GM23338 (cell line): ENCODE results near the gene SEL1L3. TPM values are rescaled to one million over a fixed set of nuclear protein-coding genes. Genes with fewer than 3 reads are reported as not detected.

Experiments
- ATAC-seq: fragments of 200-7000 bp; cut with Tn5 transposase; 3 replicates; pipeline ENCODE4 v1.9.1; 2020
- DNase-seq: peaks from one replicate; pipeline ENCODE4 v3.0.0-alpha.2; 2015; ENCODE audit warnings: low spot score
- H2AFZ ChIP-seq: fragments of 200-600 bp; sonication (generic); 2 replicates; pipeline ENCODE4 v1.8.0; 2016; ENCODE audit warnings: antibody characterized with exemption, mild to moderate bottlenecking, moderate library complexity
- H3F3A ChIP-seq: fragments of 200-600 bp; sonication (generic); replicated peaks from 2 replicates; pipeline ENCODE4 v1.8.0; 2017; ENCODE audit warnings: antibody characterized with exemption, mixed run types, low read depth
- H3K27ac ChIP-seq: fragments of 200-600 bp; sonication (generic); 2 replicates; pipeline ENCODE4 v1.6.1; 2016; ENCODE audit warnings: low read depth
- H3K27me3 ChIP-seq: fragments of 200-600 bp; sonication (generic); 2 replicates; pipeline ENCODE4 v1.8.0; 2016; ENCODE audit warnings: mild to moderate bottlenecking, mixed run types, moderate library complexity; ENCODE audit not compliant: insufficient read depth
- H3K36me3 ChIP-seq: fragments of 200-600 bp; sonication (generic); 2 replicates; pipeline ENCODE4 v1.8.0; 2016; ENCODE audit warnings: mild to moderate bottlenecking; ENCODE audit not compliant: insufficient read depth
- H3K4me1 ChIP-seq: fragments of 200-600 bp; sonication (generic); 2 replicates; pipeline ENCODE4 v1.8.0; 2016; ENCODE audit warnings: mild to moderate bottlenecking, moderate library complexity; ENCODE audit not compliant: insufficient read depth
- H3K4me2 ChIP-seq: fragments of 200-600 bp; sonication (generic); 2 replicates; pipeline ENCODE4 v1.7.1; 2017; ENCODE audit warnings: mixed run types
- H3K4me3 ChIP-seq: fragments of 200-600 bp; sonication (generic); 2 replicates; pipeline ENCODE4 v1.6.1; 2016; ENCODE audit warnings: mixed run types
- H3K79me2 ChIP-seq: fragments of 200-600 bp; sonication (generic); replicated peaks from 2 replicates; pipeline ENCODE4 v1.8.0; 2017; ENCODE audit warnings: mild to moderate bottlenecking; ENCODE audit not compliant: insufficient read depth
- H3K9me2 ChIP-seq: fragments of 200-600 bp; sonication (generic); 2 replicates; pipeline ENCODE4 v1.8.0; 2017; ENCODE audit not compliant: insufficient read depth
- H4K20me1 ChIP-seq: fragments of 200-600 bp; sonication (generic); replicated peaks from 2 replicates; pipeline ENCODE4 v1.8.0; 2017; ENCODE audit warnings: mild to moderate bottlenecking; ENCODE audit not compliant: insufficient read depth
- H3K27ac Mint-ChIP-seq: 2 replicates; pipeline ENCODE4 v1.8.0; 2020; ENCODE audit warnings: inconsistent platforms, mild to moderate bottlenecking, moderate library complexity, mixed read lengths
- H3K27me3 Mint-ChIP-seq: 3 replicates; pipeline ENCODE4 v1.8.0; 2022; ENCODE audit warnings: low read depth, mild to moderate bottlenecking, moderate library complexity, mixed read lengths, inconsistent platforms; ENCODE audit not compliant: insufficient read depth, poor library complexity
- H3K36me3 Mint-ChIP-seq: 3 replicates; pipeline ENCODE4 v1.8.0; 2021; ENCODE audit warnings: low read depth, mild to moderate bottlenecking, inconsistent platforms, moderate library complexity, mixed read lengths
- H3K4me1 Mint-ChIP-seq: 3 replicates; pipeline ENCODE4 v1.8.0; 2020; ENCODE audit warnings: mild to moderate bottlenecking, inconsistent platforms, mixed read lengths
- H3K4me3 Mint-ChIP-seq: 3 replicates; pipeline ENCODE4 v1.8.0; 2021; ENCODE audit warnings: moderate library complexity, mild to moderate bottlenecking, inconsistent platforms, mixed read lengths
- H3K9me3 Mint-ChIP-seq: 3 replicates; pipeline ENCODE4 v1.8.0; 2020; ENCODE audit warnings: moderate library complexity, mild to moderate bottlenecking, inconsistent platforms, mixed read lengths
- EZH2 ChIP-seq: fragments of 200-600 bp; sonication (generic); IDR thresholded peaks from one replicate; pipeline ENCODE4 v1.8.0; 2017; ENCODE audit warnings: antibody characterized with exemption, mild to moderate bottlenecking, low read depth; ENCODE audit not compliant: unreplicated experiment
- EZH2phosphoT487 ChIP-seq: fragments of 200-600 bp; sonication (generic); IDR thresholded peaks from one replicate; pipeline ENCODE4 v1.8.1; 2018; ENCODE audit warnings: antibody characterized with exemption; ENCODE audit not compliant: unreplicated experiment
- NANOG ChIP-seq: IDR thresholded peaks from 2 replicates; pipeline ENCODE4 v1.6.1; 2016; ENCODE audit warnings: antibody characterized with exemption, borderline replicate concordance
- POLR2AphosphoS5 ChIP-seq: IDR thresholded peaks from 2 replicates; pipeline ENCODE4 v1.6.1; 2016; ENCODE audit warnings: antibody characterized with exemption, low read depth
- ZNF331 ChIP-seq: fragments of 250-450 bp; sonication (Bioruptor Pico); IDR thresholded peaks from 2 replicates; pipeline ENCODE4 v1.5.0; 2020; ENCODE audit warnings: low read depth, mild to moderate bottlenecking, moderate library complexity
- ZNF462 ChIP-seq: fragments of 250-450 bp; sonication (Bioruptor Pico); IDR thresholded peaks from 2 replicates; pipeline ENCODE4 v1.5.0; 2020; ENCODE audit warnings: mild to moderate bottlenecking, moderate library complexity
- polyA plus RNA-seq: library from polyadenylated mRNA; unstranded; fragments of >200 nt; fragmentation: Nextera tagmentation; extraction: Ambion mirVana; gene quantifications from 2 replicates; pipeline ENCODE4 v1.2.1, GENCODE V29; 2016
- total RNA-seq: library from RNA; depleted of rRNA; stranded (reverse); fragments of >200 nt; shearing (Covaris generic); gene quantifications from 2 replicates; pipeline ENCODE4 v1.2.3, GENCODE V29; 2014
- TF ChIP-seq, protein P1 (sequence below): IDR thresholded peaks from 2 replicates; pipeline ENCODE4 v1.6.1; 2016; ENCODE audit warnings: antibody characterized with exemption

Gene SEL1L3
- total and polyA plus RNA-seq, 2 experiments from 2014 or later: 17.1 to 61.7 TPM

DNA sequence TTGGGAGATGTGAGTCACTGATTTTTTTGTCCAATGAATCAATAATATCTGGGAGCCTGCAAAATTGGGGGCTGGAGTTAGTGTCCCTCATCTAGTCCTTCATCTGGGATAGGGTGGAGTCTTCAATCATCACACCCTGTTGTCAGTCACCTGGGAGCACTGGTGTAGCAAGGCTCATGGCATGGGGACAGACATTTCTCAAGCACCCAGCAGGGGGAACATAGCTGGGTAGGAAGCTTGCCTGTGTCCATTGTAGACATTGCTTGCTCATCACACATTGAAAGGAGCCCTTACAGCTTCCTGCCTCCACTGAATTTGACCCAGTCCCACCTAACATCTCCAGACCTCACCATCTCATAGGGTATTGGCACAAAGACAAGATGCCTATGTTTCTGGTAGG, 61.2 kb downstream of the SEL1L3 start:
- ATAC-seq (no peak), DNase-seq (no peak)
- no peaks in the 10 kb centered on the region for H3K27me3 Mint-ChIP-seq
- no peak for TF ChIP-seq ZNF462 (CRISPR knock-in tag)
- no peak for TF ChIP-seq POLR2AphosphoS5
- TF ChIP-seq EZH2: no peak
- TF ChIP-seq EZH2phosphoT487: no peak
- TF ChIP-seq NANOG: no peak
- no peak for TF ChIP-seq ZNF331 (CRISPR knock-in tag)
- TF ChIP-seq, protein P1, sequence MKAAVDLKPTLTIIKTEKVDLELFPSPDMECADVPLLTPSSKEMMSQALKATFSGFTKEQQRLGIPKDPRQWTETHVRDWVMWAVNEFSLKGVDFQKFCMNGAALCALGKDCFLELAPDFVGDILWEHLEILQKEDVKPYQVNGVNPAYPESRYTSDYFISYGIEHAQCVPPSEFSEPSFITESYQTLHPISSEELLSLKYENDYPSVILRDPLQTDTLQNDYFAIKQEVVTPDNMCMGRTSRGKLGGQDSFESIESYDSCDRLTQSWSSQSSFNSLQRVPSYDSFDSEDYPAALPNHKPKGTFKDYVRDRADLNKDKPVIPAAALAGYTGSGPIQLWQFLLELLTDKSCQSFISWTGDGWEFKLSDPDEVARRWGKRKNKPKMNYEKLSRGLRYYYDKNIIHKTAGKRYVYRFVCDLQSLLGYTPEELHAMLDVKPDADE: no peak
- no peaks in the 10 kb centered on the region; the same call in 1 of the 2 replicates for H3K36me3 ChIP-seq
- H3K4me1 Mint-ChIP-seq: peaks cover 20% of the 10 kb centered on the region
- H3K27me3 ChIP-seq: no peaks in the 10 kb centered on the region
- H3F3A ChIP-seq: no peaks in the 10 kb centered on the region
- no peaks in the 10 kb centered on the region for H3K79me2 ChIP-seq
- peaks cover 14% of the 10 kb centered on the region for H3K4me1 ChIP-seq
- no peak overlapping the region for H2AFZ ChIP-seq
- peaks cover 62% of the 10 kb centered on the region for H3K36me3 Mint-ChIP-seq
- no peak overlapping the region for H3K27ac Mint-ChIP-seq
- H3K9me2 ChIP-seq: no peaks in the 10 kb centered on the region
- H3K9me3 Mint-ChIP-seq: no peaks in the 10 kb centered on the region
- H4K20me1 ChIP-seq: peaks cover 4% of the 10 kb centered on the region; the same call in 1 of the 2 replicates
- H3K4me3 ChIP-seq: no peak overlapping the region
- H3K4me3 Mint-ChIP-seq: no peak overlapping the region
- H3K4me2 ChIP-seq: no peak overlapping the region
- no peak overlapping the region for H3K27ac ChIP-seq
